A204.1 (cell line): ENCODE results near the gene PEX1.
"Not testable (repeated sequence)": the region's sequence is repeated elsewhere in the genome, so short reads cannot be mapped to it uniquely, and the experiment has no call there.

Source experiments
- FAIRE-seq: peaks from 2 replicates; lab custom pipeline; 2012; peaks lifted over from hg19 to GRCh38; lab: Jason Lieb, UNC

PEX1 gene

GRCh38 chr7:92528188-92528957 lies at the start of gene PEX1, which contains the start of gene RBM48:
Gene PEX1 (minus strand): TSS chr7:92528520. CDS start chr7:92528435, 85 bp downstream.
Gene RBM48 (plus strand): TSS chr7:92528795. CDS start chr7:92528814, 19 bp downstream.
- FAIRE-seq = peak; percentile 98

- no peak for FAIRE-seq
Observed at GRCh38 chr7:92576296-92576695, 48.0 kb upstream of the PEX1 start.

- FAIRE-seq = no peak
Observed at GRCh38 chr7:92569137-92569536, 40.8 kb upstream of the PEX1 start.

GRCh38 chr7:92567460-92567859 lies 39.1 kb upstream of the PEX1 start:
- no peak for FAIRE-seq

- FAIRE-seq = no peak
Observed at GRCh38 chr7:92563345-92563744, 35.0 kb upstream of the PEX1 start.

- no peak for FAIRE-seq
Observed at GRCh38 chr7:92560602-92561001, 32.3 kb upstream of the PEX1 start.

GRCh38 chr7:92557808-92558362 lies 29.6 kb upstream of the PEX1 start:
- no peak for FAIRE-seq

GRCh38 chr7:92557249-92557648 lies 28.9 kb upstream of the PEX1 start:
- no peak for FAIRE-seq

GRCh38 chr7:92550194-92550593 lies 21.9 kb upstream of the PEX1 start:
- no peak for FAIRE-seq

- FAIRE-seq = no peak
Observed at GRCh38 chr7:92547579-92547978, 19.3 kb upstream of the PEX1 start.

GRCh38 chr7:92546856-92547497 lies 18.7 kb upstream of the PEX1 start:
- FAIRE-seq = no peak

- not testable (repeated sequence) for FAIRE-seq
Observed at GRCh38 chr7:92545116-92545515, 16.8 kb upstream of the PEX1 start.

GRCh38 chr7:92543542-92543941 lies 15.2 kb upstream of the PEX1 start:
- not testable (repeated sequence) for FAIRE-seq

- FAIRE-seq = no peak
Observed at GRCh38 chr7:92534572-92534971, 6.3 kb upstream of the PEX1 start.

- no peak for FAIRE-seq
Observed at GRCh38 chr7:92528958-92529264, 591 bp upstream of the PEX1 start.

- FAIRE-seq = no peak
Observed at GRCh38 chr7:92527300-92528187, 776 bp downstream of the PEX1 start.

- no peak for FAIRE-seq
Observed at GRCh38 chr7:92523110-92523509, 5.2 kb downstream of the PEX1 start.

GRCh38 chr7:92520024-92520423 lies 8.3 kb downstream of the PEX1 start:
- no peak for FAIRE-seq

GRCh38 chr7:92517631-92518030 lies 10.7 kb downstream of the PEX1 start:
- no peak for FAIRE-seq

- FAIRE-seq = peak; percentile 87
Observed at GRCh38 chr7:92513167-92513902, 15.0 kb downstream of the PEX1 start.

GRCh38 chr7:92508946-92509345 lies 19.4 kb downstream of the PEX1 start:
- FAIRE-seq = no peak

GRCh38 chr7:92506363-92506762 lies 22.0 kb downstream of the PEX1 start:
- no peak for FAIRE-seq
